GM04504 (cell line): Measurements from ENCODE around the gene ABHD4.
"Not testable (repeated sequence)": the region's sequence is repeated elsewhere in the genome, so short reads cannot be mapped to it uniquely, and the experiment has no call there.

Experiments used
- DNase-seq: peaks from one replicate; pipeline ENCODE4 v3.0.0-alpha.2; 2012; ENCODE audit warnings: low read depth

ABHD4 gene

DNA sequence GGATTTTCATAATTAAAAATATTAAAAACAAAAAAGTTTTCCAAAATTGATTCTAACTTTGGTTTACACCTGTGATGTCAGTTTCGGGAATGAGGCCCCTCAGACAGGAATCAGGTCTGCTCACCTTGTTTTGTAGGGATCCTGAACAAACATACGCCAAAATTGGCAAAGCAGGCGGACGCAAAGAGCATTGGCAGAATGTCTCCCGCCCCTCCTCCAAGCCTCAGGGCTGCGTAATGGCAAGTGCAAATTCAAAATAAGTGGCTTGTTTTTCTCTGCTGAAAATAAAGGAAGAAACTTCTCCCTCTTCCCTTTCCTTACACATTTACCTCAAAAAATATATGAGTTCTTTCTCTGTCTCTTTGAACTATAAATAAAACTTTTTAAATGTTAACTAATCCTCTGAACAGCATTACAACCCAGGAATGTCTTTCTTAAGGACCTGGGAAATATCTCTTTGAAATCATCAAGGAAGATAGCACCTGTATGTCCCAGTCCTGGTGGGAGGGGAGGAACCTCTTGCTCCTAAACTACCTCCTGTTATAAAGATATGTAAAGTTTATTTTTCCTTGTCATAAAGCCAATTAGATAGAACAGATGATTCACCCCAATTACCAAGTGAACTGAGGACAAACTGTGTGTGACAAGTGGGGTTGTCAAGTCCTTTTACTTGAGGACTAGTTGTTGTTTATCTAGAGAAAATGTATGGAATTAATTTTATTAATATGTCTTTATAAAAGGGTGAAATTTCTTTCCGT, 29.6 kb downstream of the ABHD4 start:
- DNase-seq = no peak

DNA sequence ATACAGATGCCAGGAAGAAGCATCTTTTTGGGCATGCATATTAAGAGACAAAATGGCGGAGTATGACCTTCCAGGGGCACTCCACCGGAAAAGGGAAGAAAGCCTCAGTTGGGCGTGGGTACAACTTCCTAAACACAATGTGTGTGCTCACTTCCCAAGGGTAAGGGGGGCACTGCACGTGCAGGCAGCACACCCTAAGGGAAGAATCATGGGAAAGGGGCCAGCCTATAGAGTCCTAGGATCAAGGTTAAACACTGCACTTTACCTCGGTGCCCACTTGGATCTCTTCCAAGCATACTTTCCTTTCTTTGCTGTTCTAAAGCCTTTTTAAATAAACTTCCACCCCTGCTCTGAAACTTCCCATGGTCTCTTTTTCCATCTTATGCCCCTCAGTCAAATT, 31.3 kb downstream of the ABHD4 start:
- DNase-seq = no peak

- DNase-seq = no peak
Measured at GRCh38 chr14:22630066-22630465, 32.0 kb downstream of the ABHD4 start.

DNA sequence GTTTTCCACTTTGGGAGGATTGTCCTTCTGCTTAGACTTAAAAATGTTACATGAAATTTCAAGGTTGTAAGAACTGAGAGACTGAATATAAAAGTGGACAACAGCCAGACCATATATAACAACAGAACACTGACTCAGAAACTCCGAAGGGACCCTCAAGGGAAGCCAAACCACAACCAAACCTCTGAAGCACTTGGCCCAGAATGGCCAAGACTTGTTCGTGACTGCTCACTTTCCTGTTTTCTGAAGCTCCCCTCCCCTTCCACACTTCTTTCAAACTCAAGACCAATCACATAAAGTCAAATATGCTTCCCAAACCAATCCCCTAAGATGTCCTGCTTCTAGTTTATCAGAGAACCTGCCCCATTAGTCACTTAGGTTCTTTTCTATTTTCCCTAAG, 32.4 kb downstream of the ABHD4 start:
- peak; percentile 44 for DNase-seq

GRCh38 chr14:22634233-22634900, 36.3 kb downstream of the ABHD4 start:
- DNase-seq = no peak

DNA sequence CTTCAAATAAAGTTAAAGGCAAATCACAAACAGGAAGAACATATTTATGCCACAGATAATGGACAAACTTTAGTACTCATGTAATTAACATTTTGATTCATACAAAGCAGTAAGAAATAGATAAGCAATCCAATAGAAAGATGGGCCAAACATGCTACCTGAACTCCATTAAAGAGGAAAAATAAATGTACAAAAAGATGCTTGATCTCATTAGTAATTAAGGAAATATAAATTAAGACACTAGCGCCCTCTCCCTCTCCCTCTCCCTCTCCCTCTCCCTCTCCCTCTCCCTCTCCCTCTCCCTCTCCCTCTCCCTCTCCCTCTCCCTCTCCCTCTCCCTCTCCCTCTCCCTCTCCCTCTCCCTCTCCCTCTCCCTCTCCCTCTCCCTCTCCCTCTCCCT, 37.9 kb downstream of the ABHD4 start:
- not testable (repeated sequence) for DNase-seq

DNA sequence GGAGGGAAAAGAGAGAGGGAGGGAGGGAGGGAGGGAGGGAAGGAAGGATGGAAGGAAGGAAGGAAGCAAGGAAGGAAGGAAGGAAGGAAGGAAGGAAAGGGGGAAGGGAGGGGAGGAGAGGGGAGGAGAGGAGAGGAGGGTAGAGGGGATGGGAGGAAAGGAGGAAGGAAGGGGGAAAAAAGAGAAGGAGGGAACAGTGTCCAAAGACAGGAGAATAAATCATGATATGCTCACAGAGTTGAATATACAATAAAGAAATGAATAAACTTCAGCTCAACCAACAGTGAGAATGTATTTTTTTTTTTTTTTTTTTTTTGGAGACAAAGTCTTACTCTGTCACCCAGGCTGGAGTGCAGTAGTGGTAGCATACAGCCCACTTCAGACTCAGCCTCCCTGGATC, 42.1 kb downstream of the ABHD4 start:
- DNase-seq = no peak

DNA sequence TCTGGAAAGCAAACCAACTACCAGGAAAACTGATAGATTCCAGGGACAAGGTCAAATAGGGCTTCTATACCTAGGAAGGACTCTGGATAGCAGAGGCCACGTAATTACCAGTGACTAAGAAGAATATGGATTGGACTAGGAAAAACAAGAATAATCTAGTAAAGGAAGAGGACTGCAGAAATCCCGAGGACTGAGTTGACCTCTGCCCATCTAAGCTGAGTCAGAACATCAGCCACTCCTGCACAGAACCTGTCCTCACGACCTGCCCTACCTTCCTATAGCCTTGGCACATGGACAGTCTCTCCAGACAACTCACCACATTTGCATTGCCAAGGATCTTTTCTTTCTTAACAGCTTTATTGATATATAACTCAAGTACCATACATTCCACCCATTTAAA, 43.7 kb downstream of the ABHD4 start:
- DNase-seq = no peak

DNA sequence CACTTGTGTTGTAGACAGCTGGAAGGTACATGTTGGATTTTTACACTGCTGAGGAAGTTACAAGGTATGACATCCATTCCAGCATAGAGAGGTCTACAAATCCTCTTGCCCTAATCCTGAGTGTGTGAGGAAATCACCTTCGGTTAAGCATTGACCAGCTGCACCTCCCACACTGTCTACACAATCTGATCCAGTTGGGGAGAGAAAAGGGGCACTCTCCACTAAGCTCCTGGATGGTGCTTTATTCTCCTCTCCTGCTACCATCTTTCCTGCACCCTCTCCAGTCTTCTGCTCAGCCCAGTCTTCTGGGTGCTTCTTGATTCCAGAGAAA, 46.2 kb downstream of the ABHD4 start, which contains the start of gene OR6J1:
Gene OR6J1, minus strand, starts transcription at position 48 of the 331 bp plus-strand sequence. CDS start 9,541 bp downstream, outside the sequence.
- no peak for DNase-seq

GRCh38 chr14:22646570-22647254, 48.6 kb downstream of the ABHD4 start:
- peak; percentile 51 for DNase-seq

- no peak for DNase-seq
Measured at GRCh38 chr14:22648506-22648905, 50.4 kb downstream of the ABHD4 start.

DNA sequence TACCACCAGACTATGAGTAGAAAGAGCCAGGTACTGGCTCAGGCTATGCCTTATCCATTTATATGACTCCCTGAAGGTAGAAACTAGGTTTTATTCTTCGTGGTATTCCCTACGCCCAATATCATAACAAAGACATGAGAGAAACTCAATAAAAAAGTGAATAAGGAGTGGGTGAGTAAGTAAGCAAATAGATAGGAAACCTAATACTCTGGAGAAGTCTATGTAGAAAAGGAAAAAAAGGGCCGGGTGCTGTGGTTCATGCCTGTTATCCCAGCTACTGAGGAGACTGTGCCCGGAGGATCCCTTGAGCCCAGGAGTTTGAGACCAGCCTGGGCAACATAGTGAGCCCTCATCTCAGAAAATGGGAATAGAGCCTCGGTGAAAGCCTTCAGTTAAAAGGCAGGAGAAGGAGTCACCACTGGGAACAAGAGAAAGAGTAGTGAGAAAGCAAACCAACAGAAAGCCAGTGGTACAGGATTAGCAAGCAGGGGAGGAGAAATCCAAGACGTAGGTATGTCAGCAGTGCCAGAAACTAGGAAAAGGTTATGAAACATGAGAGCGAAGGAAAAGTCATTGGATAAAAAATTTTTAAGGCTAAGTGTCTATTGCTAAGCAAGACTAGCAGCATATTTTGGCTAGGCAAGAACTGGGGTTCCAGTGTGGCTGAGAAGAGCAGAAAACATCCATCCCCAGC, 52.1 kb downstream of the ABHD4 start:
- DNase-seq = no peak

GRCh38 chr14:22650960-22651521, 52.9 kb downstream of the ABHD4 start:
- no peak for DNase-seq

- DNase-seq = no peak
Measured at GRCh38 chr14:22651586-22651985, 53.5 kb downstream of the ABHD4 start.

GRCh38 chr14:22653012-22653621, 55.0 kb downstream of the ABHD4 start:
- DNase-seq = no peak

DNA sequence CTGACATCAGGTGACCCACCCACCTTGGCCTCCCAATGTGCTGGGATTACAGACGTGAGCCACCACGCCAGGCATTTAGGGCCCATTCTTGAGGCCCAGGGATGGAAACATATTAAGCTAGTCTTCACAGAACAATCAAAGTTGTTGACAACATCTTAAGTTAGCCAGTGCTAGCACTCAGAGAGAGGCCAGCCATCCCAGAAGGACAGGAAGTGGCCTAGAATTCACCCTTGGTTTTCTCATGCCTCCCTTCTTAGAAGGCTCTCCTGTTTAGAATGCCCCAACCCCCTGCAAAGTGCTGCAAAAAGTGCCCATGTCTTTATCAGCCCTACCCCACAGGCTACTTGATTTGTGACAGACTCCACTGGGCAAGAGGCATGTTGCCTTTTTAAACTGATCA, 58.1 kb downstream of the ABHD4 start:
- no peak for DNase-seq

GRCh38 chr14:22656945-22657731, 59.0 kb downstream of the ABHD4 start:
- no peak for DNase-seq

GRCh38 chr14:22657861-22658260, 59.8 kb downstream of the ABHD4 start:
- no peak for DNase-seq

DNA sequence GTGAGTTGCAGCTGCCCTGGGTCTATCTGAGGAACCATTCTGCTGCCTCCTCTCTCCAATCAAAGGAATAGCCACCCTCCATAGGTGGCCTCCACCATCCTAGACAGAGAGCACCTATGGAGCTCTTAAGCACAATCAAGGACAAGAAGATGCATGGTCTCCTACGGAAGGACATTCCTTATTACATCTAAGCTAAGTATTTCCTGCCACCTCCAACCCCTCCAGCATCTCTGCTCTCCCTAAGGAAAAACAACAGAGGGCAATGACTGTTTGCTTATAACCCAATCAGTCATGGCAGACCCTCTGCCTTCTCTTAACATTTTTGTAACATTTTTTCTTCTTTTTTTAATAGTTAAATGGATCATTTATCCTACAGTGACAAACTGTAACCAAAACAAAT, 60.8 kb downstream of the ABHD4 start:
- DNase-seq = no peak

DNA sequence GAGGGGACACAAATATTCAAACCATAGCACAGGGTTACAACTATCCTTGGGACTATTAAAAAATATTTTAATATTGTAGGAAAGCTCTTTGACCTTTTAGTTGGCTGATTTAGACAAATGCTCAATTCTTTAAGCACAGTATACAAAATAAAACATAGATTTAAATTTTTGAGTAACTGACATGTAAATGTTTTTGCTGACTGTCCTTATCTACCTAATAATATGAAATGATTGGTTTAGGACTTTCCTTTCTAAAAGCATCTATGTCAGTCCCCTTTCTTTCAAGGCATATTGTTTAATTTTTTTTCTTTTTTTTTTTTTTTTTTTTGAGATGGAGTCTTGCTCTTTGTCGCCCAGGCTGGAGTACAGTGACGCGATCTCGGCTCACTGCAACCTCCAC, 62.6 kb downstream of the ABHD4 start:
- no peak for DNase-seq
